Measurements from ENCODE around the gene IQCE.
"Not testable (repeated sequence)": the region's sequence is repeated elsewhere in the genome, so short reads cannot be mapped to it uniquely, and the experiment has no call there.

Gene IQCE

GRCh38 chr7:2528481-2529095, 30.2 kb upstream of the IQCE start:
- peaks cover 76 to 88% (median 81%) of the 10 kb centered on the region in 10 experiments for H3K4me1 ChIP-seq
- peak overlapping the region in 10 of 11 experiments; percentile 73 to 98 (median 92); a peak in 18 of 22 replicates for H3K27ac ChIP-seq
- peak overlapping the region; percentile 17 to 62 (median 44); a peak in 18 of 20 replicates for H3K4me3 ChIP-seq
- H3K27me3 ChIP-seq = no peaks in the 10 kb centered on the region
- H4K20me1 ChIP-seq = peaks cover 0 to 68% (median 50%) of the 10 kb centered on the region in 11 experiments; a peak in 19 of 22 replicates
- H3K9ac ChIP-seq = peak overlapping the region; percentile 42 to 90 (median 81); a peak in 19 of 22 replicates
- H3K36me3 ChIP-seq = peaks cover 20 to 49% (median 30%) of the 10 kb centered on the region in 11 experiments
- H3K9me3 ChIP-seq (replicated peaks in 1 of 11) = no peaks in the 10 kb centered on the region
- H3K4me2 ChIP-seq = peak overlapping the region; percentile 85 to 100 (median 97)
- TF ChIP-seq Cebpa-rat (IDR thresholded peaks at IDR 0.05) = no peak

- Histone ChIP-seq H3K36me3 (peaks cover 20 to 40% (median 30%) of the 10 kb centered on the region in 11 experiments), H3K27me3 (no peaks in the 10 kb centered on the region), H3K27ac (peak overlapping the region; percentile 73 to 98 (median 92)), H3K9me3 (replicated peaks in 1 of 11) (no peaks in the 10 kb centered on the region), H3K4me3 (peak overlapping the region in 9 of 10 experiments; percentile 30 to 63 (median 49); a peak in 16 of 20 replicates), H3K9ac (peak overlapping the region; percentile 73 to 90 (median 82)), H3K4me1 (peaks cover 67 to 80% (median 72%) of the 10 kb centered on the region in 10 experiments), H3K4me2 (peak overlapping the region; percentile 85 to 100 (median 97)), H4K20me1 (peaks cover 0 to 59% (median 42%) of the 10 kb centered on the region in 11 experiments; a peak in 19 of 22 replicates)
- no peak for TF ChIP-seq Cebpa-rat (IDR thresholded peaks at IDR 0.05)
Measured at GRCh38 chr7:2529161-2530070, 29.4 kb upstream of the IQCE start.

DNA sequence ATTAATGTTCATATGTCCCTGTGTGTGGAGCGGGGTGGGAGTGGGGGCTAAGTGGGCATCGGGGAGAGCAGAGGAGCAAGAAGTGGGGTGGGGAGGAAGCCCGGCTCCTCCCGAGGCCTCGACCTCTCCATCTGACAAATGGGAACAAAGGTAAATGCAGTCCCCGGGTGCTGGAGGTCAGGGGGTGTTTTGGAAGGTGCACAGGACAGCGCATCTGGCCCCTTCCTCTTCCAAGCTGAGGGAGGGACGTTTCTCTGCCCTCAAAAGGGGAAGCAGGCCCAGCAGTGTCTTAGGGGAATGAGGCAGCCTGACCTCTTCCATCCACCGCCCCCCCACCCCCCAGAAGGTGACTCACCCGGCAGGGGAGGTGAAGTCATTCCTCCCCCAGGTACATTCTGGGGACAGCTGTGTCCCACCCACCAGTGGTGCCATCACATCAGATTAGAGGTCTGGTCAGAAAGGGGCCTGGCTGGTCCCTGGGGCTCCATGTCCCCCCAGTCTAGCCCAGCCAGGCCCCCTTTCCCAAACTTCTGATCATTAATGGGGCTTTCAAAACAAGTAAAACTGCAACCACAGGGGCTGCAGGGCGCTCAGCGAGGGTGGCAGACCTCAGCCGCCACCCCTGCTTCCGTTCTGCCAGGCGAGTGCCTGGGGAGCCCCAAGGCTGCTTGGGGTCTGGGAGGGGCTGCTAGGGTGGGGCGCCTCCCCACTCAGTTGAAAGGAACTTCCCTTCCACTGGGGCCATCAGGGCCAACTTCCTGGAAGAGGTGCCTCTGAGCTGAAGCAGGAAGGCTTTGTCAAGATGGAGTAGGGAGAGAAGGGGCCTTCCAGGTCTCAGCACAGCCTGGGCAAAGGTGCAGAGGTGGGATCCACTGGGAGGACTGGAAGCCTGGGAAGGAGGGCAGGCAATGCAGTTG, 28.4 kb upstream of the IQCE start:
- Histone ChIP-seq H3K27ac (peak overlapping the region; percentile 73 to 98 (median 92)), H3K36me3 (peaks cover 19 to 31% (median 24%) of the 10 kb centered on the region in 11 experiments), H3K4me3 (peak overlapping the region in 9 of 10 experiments; percentile 14 to 63 (median 43); a peak in 13 of 20 replicates), H4K20me1 (peaks cover 0 to 50% (median 33%) of the 10 kb centered on the region in 11 experiments; a peak in 18 of 22 replicates), H3K4me2 (peak overlapping the region; percentile 85 to 100 (median 97)), H3K9ac (peak overlapping the region; percentile 73 to 90 (median 82)), H3K27me3 (no peaks in the 10 kb centered on the region), H3K9me3 (replicated peaks in 1 of 11) (no peaks in the 10 kb centered on the region), H3K4me1 (peaks cover 58 to 71% (median 63%) of the 10 kb centered on the region in 10 experiments)
- no peak for TF ChIP-seq Cebpa-rat (IDR thresholded peaks at IDR 0.05)

- not testable (repeated sequence) for H3K9me3 ChIP-seq (replicated peaks in 1 of 11); H3K27me3 ChIP-seq
- Histone ChIP-seq H3K4me2 (peak overlapping the region; percentile 85 to 100 (median 97)), H3K4me1 (peaks cover 50 to 62% (median 55%) of the 10 kb centered on the region in 10 experiments), H3K27ac (peak overlapping the region; percentile 73 to 98 (median 92); a peak in 21 of 22 replicates), H3K4me3 (peak overlapping the region in 6 of 10 experiments; percentile 14 to 63 (median 30); a peak in 8 of 20 replicates), H3K9ac (peak overlapping the region; percentile 73 to 90 (median 82); a peak in 21 of 22 replicates), H4K20me1 (peaks cover 0 to 42% (median 24%) of the 10 kb centered on the region in 11 experiments; a peak in 16 of 22 replicates), H3K36me3 (peaks cover 14 to 23% (median 16%) of the 10 kb centered on the region in 11 experiments)
Measured at GRCh38 chr7:2530994-2531795, 27.6 kb upstream of the IQCE start.

DNA sequence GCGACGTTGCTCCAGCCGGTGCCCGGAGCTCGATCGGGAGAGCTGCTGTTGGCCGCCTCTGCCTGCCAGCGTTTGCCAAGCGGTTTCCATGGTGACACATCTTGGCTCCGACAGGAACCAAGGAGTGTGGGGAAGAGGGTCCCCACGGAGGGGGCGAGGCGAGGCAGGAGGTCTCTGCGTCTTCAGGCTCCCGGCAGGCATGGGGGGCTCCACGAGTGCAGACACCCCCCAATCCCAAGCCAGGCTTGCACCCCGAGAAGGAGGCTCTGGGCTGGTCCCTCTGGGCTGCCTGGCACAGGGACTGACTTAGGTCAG, 27.0 kb upstream of the IQCE start:
- peak overlapping the region in 5 of 11 experiments; percentile 85 to 100 (median 97); a peak in 8 of 22 replicates for H3K4me2 ChIP-seq
- H3K9me3 ChIP-seq (replicated peaks in 1 of 11); H3K4me3 ChIP-seq; H3K9ac ChIP-seq; H3K27me3 ChIP-seq: not testable (repeated sequence)
- H4K20me1 ChIP-seq = peaks cover 0 to 36% (median 19%) of the 10 kb centered on the region in 11 experiments; a peak in 16 of 22 replicates
- peaks cover 44 to 56% (median 49%) of the 10 kb centered on the region in 10 experiments for H3K4me1 ChIP-seq
- H3K27ac ChIP-seq = peak overlapping the region in 4 of 11 experiments; percentile 92 to 97 (median 94); a peak in 5 of 22 replicates
- peaks cover 8 to 17% (median 10%) of the 10 kb centered on the region in 11 experiments for H3K36me3 ChIP-seq

DNA sequence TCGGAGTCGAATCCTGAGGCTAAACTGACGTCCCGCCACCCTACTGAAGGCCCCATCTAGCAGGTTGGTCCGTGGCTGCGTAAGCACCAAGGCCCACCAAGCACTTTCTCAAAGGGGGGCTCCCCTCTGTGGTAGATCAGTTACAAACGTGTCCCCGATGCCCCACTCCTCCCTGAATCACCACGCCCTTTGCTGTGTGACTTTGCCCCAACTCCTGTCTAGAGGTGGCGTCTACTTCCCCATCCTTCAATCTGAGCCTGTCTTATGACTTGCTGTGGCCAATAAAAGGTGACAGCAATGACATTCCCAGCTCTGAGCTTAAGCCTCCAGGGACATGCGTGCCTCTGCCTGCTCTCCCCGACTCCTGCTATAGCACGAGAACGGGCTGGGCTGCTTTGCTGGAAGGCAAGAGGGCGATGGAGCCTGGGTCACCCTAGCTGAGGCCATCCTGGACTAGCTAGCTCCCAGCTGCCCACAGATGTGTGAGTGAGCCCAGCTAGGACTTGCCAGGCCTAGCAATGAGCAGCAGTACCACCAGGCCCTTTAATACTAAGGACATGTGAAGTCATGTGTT, 26.5 kb upstream of the IQCE start:
- H3K9ac ChIP-seq; H3K4me3 ChIP-seq; H3K27me3 ChIP-seq; H3K9me3 ChIP-seq (replicated peaks in 1 of 11): not testable (repeated sequence)
- Histone ChIP-seq H3K4me2 (peak overlapping the region in 3 of 11 experiments; percentile 97 to 100 (median 100); a peak in 2 of 22 replicates), H3K36me3 (peaks cover 3 to 12% (median 5%) of the 10 kb centered on the region in 11 experiments), H4K20me1 (peaks cover 0 to 31% (median 13%) of the 10 kb centered on the region in 11 experiments; a peak in 15 of 22 replicates), H3K27ac (peak overlapping the region in 2 of 11 experiments; percentile 8 to 97; a peak in 2 of 22 replicates), H3K4me1 (peaks cover 39 to 51% (median 44%) of the 10 kb centered on the region in 10 experiments)

DNA sequence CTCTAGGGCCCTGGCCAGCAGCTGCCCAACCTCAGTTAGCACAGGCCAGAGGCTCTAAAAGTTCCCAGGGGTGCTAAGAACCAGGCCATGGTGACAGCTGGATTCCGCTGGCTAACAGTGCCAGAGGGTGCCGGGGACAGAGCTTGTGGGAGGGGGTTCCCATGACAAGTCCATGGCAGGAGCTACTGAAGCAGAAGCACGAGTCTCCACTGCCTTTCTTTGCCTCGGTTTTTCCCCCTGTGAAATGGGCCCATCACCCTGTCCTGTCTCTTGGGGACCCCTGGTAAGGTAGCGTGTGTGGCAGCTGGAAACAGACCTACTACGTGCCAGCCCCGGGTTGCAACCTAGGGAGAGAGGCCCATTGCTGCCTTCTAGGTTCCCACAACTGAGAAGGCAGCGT, 26.0 kb upstream of the IQCE start:
- H3K27ac ChIP-seq; H3K27me3 ChIP-seq; H3K9ac ChIP-seq; H3K4me2 ChIP-seq; H3K4me3 ChIP-seq; H3K9me3 ChIP-seq (replicated peaks in 1 of 11): not testable (repeated sequence)
- Histone ChIP-seq H3K36me3 (peaks cover under 1 to 12% (median 3%) of the 10 kb centered on the region in 11 experiments; a peak in 20 of 22 replicates), H3K4me1 (peaks cover 33 to 46% (median 38%) of the 10 kb centered on the region in 10 experiments), H4K20me1 (peaks cover 0 to 25% (median 10%) of the 10 kb centered on the region in 11 experiments; a peak in 14 of 22 replicates)

DNA sequence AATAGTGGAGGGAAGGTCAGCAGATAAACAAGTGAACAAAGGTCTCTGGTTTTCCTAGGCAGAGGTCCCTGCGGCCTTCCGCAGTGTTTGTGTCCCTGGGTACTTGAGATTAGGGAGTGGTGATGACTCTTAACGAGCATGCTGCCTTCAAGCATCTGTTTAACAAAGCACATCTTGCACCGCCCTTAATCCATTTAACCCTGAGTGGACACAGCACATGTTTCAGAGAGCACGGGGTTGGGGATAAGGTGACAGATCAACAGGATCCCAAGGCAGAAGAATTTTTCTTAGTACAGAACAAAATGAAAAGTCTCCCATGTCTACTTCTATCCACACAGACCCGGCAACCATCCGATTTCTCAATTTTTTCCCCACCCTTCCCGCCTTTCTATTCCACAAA, 25.2 kb upstream of the IQCE start:
- H3K4me2 ChIP-seq; H3K9me3 ChIP-seq (replicated peaks in 1 of 11); H3K27me3 ChIP-seq; H3K9ac ChIP-seq; H3K27ac ChIP-seq; H3K4me3 ChIP-seq: not testable (repeated sequence)
- Histone ChIP-seq H4K20me1 (peaks cover 0 to 21% (median 12%) of the 10 kb centered on the region in 11 experiments; a peak in 13 of 22 replicates), H3K4me1 (peaks cover 26 to 38% (median 31%) of the 10 kb centered on the region in 10 experiments), H3K36me3 (peaks cover 8 to 14% (median 10%) of the 10 kb centered on the region in 11 experiments; a peak in 21 of 22 replicates)

DNA sequence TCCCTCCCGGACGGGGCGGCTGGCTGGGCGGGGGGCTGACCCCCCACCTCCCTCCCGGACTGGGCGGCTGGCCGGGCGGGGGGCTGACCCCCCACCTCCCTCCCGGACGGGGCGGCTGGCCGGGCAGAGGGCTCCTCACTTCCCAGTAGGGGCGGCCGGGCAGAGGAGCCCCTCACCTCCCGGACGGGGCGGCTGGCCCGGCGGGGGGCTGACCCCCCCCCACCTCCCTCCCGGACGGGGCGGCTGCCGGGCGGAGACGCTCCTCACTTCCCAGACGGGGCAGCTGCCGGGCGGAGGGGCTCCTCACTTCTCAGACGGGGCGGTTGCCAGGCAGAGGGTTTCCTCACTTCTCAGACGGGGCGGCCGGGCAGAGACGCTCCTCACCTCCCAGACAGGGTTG, 24.6 kb upstream of the IQCE start:
- H3K4me1 ChIP-seq = peaks cover 20 to 32% (median 25%) of the 10 kb centered on the region in 10 experiments
- H3K4me3 ChIP-seq; H3K4me2 ChIP-seq; H3K27ac ChIP-seq; H3K9me3 ChIP-seq (replicated peaks in 1 of 11); H3K9ac ChIP-seq; H3K27me3 ChIP-seq: not testable (repeated sequence)
- peaks cover 0 to 21% (median 8%) of the 10 kb centered on the region in 11 experiments; a peak in 7 of 22 replicates for H4K20me1 ChIP-seq
- H3K36me3 ChIP-seq = peaks cover 15 to 18% (median 17%) of the 10 kb centered on the region in 11 experiments

- not testable (repeated sequence) for H3K4me2 ChIP-seq; H3K4me3 ChIP-seq; H3K9me3 ChIP-seq (replicated peaks in 1 of 11); H3K27me3 ChIP-seq; H3K9ac ChIP-seq; H3K27ac ChIP-seq
- Histone ChIP-seq H4K20me1 (peaks cover 0 to 25% (median 8%) of the 10 kb centered on the region in 11 experiments; a peak in 7 of 22 replicates), H3K4me1 (peaks cover 2 to 14% (median 9%) of the 10 kb centered on the region in 10 experiments), H3K36me3 (peaks cover 29 to 35% (median 33%) of the 10 kb centered on the region in 11 experiments)
Measured at GRCh38 chr7:2535872-2536627, 22.7 kb upstream of the IQCE start.

All from BLaER1 treated with 17β-estradiol and CSF1 and Interleukin-3, amounts not matched to agents 10 nM and 100 nM (cell line).